WI38 (cell line): Measurements from ENCODE around the gene TIMP1.

Experiments used
- H3K4me3 ChIP-seq: 2 replicates; pipeline ENCODE4 v1.5.1; 2011; ENCODE audit warnings: low read depth, mild to moderate bottlenecking, control low read depth, low read length
- TF ChIP-seq, protein P1 (sequence below): IDR thresholded peaks from 2 replicates; pipeline ENCODE4 v1.5.1; 2012; ENCODE audit warnings: low read depth, mild to moderate bottlenecking, control low read depth, low read length

TIMP1 gene

DNA sequence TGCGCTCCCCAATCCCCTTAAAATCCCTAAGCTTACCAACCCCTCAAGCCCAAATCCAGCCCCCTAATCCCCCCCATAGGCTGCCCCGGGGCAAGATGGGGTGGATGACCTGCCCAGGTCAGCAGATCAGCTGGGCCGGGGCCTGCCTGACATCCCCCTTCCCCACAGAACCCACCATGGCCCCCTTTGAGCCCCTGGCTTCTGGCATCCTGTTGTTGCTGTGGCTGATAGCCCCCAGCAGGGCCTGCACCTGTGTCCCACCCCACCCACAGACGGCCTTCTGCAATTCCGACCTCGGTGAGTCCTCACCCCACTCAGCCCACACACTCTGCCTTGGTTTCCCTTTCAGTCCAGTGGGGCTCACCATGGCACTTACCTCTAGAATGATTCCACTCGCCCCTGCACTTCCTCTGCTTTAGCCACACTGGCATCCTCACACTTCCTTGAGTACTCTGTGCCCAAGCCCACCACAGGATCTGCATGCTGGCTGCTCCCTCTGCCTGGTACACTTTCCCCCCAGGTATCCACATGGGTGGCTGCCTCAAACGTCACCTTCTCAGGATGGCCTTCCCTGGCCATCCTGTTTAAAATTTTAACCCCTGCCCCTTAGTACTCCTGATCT, 1.1 kb downstream of the TIMP1 start:
- TF ChIP-seq, protein P1, sequence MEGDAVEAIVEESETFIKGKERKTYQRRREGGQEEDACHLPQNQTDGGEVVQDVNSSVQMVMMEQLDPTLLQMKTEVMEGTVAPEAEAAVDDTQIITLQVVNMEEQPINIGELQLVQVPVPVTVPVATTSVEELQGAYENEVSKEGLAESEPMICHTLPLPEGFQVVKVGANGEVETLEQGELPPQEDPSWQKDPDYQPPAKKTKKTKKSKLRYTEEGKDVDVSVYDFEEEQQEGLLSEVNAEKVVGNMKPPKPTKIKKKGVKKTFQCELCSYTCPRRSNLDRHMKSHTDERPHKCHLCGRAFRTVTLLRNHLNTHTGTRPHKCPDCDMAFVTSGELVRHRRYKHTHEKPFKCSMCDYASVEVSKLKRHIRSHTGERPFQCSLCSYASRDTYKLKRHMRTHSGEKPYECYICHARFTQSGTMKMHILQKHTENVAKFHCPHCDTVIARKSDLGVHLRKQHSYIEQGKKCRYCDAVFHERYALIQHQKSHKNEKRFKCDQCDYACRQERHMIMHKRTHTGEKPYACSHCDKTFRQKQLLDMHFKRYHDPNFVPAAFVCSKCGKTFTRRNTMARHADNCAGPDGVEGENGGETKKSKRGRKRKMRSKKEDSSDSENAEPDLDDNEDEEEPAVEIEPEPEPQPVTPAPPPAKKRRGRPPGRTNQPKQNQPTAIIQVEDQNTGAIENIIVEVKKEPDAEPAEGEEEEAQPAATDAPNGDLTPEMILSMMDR: no peak
- H3K4me3 ChIP-seq: peak overlapping the region; percentile 75

DNA sequence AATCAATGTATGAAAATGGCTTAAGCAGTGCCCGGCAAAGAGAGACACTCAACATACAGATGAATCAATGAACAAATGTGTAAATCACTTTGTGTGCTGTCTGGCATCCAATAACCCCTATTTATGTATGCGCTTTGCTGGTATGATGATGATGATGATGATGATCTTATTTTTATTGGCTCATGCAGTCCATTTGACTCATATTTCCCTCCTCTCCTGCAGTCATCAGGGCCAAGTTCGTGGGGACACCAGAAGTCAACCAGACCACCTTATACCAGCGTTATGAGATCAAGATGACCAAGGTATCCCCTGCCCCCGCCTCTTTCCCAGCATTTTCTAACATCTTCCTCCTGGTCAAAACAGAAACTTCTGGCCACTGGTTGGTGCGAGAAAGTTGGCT, 2.5 kb downstream of the TIMP1 start:
- TF ChIP-seq, protein P1: no peak
- H3K4me3 ChIP-seq: peak overlapping the region; percentile 75

DNA sequence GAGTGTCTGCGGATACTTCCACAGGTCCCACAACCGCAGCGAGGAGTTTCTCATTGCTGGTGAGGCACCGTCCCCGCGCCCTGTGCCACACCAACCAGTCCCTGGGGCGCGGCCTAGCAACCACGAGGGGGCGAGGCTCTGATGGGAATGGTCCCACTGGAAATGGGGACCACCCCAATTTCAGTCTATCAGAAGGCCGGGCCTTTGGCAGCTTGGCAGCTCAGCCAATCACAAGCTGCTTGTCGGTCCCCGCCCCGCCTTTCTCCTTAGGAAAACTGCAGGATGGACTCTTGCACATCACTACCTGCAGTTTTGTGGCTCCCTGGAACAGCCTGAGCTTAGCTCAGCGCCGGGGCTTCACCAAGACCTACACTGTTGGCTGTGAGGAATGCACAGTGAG, 3.0 kb downstream of the TIMP1 start:
- H3K4me3 ChIP-seq: no peak overlapping the region
- TF ChIP-seq, protein P1: no peak

DNA sequence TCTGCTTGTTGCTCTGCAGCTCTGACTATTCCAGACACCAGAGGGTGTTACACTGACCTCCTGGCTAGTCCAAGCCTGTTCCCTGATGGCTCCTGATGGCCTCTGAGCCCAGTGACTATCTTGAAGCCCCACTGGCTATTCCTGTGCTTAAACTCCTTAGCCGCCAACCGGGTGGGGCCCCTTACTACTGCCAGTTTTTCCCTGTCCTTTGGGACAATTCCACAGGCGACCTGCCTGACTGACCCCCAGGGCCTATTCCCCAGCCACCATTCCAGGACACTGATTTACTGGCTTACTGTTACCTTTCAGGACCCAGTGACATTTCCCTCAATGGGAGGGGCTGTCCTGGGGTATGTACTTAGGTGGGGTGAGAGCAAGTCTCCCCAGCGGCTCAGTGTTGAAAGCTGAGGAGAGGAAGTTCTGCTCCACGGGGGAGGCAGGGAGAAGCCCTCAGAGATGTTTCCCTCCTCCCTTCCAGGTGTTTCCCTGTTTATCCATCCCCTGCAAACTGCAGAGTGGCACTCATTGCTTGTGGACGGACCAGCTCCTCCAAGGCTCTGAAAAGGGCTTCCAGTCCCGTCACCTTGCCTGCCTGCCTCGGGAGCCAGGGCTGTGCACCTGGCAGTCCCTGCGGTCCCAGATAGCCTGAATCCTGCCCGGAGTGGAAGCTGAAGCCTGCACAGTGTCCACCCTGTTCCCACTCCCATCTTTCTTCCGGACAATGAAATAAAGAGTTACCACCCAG, 4.0 kb downstream of the TIMP1 start:
- no peak overlapping the region for H3K4me3 ChIP-seq
- TF ChIP-seq, protein P1: no peak

DNA sequence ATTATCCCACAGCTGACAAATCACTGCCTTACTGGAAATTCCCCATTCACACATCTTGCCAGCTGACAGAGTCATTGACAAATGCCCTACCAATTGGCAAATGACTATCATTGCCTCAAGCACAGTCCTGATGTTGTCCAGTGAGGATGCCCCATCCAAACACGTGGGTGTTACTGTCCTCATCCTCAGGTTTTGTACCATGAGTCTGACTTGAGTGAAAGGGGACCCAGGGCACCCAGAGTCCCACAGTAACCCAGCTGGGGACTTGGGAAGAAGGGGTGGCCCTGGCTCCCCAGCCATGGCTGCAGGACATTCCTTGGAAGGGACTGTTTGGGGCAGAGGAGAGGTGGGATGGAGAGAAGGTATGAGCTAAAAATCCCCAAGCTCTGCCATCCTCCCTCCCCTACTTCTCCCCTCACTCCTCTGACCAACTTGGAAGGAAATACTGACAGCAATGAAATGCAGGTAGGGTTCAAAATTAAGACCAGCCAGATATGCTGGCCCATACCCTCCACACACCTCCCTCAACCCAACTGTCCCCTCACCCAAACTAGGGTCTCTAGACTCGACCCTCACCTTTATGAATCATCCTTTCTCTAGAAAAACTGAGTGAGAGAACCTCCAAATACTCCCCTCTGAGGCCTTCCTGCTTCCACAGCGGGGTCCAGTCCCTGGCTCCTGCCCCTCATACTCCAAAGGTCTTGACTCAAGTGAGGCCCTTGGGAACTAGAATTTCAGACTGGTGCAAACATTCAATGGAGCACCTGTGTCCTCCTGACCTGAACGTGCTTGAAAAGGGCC, 5.1 kb downstream of the TIMP1 start:
- TF ChIP-seq, protein P1: no peak
- no peak overlapping the region for H3K4me3 ChIP-seq

DNA sequence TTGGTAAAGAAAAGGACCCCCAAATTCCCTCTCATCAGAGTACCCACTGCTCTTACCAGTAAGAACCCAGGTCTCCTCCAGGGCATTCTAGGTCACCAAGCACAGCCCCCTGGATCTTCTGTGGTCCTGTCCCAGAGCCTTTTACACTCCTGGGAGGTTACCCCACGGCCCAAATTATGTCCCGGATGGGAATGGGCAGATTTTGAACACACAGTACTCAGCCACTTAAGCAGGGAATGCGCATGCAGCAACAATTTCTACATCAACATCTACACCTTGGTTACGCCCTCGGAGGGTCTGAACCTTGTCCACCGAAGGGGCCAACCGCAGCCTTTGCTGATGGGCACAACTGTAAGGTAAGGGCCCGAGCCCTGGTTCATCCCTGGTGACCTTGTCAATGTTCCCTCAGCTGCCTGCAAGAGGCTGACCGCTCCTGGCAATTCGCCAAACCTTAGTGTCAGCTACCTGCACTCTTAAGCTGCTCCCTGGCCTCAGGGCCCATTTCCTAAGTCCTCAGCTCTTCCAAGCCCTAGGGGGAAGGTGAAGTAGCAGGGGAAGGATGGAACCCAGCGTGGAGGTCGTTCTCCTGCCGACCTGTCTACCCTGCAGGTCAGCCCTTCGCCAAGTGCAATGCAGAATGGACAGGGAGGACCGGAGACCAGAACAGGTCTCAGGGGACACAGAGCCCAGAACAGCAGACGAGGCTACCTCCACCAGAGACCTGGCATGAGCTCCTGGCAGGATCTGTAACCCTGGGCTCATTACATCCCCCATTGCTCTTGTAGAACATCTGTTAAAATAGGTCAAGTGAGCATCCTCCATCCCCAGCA, 5.9 kb downstream of the TIMP1 start:
- no peak overlapping the region for H3K4me3 ChIP-seq
- TF ChIP-seq, protein P1: no peak
